ENCODE results near the gene AGER. TPM values are rescaled to one million over a fixed set of nuclear protein-coding genes. Genes with fewer than 3 reads are reported as not detected.

AGER gene
- total RNA-seq, 4 donors from 2014 or later = 0.59 to 12.4 (median 2.5) TPM; not detected in 1

DNA sequence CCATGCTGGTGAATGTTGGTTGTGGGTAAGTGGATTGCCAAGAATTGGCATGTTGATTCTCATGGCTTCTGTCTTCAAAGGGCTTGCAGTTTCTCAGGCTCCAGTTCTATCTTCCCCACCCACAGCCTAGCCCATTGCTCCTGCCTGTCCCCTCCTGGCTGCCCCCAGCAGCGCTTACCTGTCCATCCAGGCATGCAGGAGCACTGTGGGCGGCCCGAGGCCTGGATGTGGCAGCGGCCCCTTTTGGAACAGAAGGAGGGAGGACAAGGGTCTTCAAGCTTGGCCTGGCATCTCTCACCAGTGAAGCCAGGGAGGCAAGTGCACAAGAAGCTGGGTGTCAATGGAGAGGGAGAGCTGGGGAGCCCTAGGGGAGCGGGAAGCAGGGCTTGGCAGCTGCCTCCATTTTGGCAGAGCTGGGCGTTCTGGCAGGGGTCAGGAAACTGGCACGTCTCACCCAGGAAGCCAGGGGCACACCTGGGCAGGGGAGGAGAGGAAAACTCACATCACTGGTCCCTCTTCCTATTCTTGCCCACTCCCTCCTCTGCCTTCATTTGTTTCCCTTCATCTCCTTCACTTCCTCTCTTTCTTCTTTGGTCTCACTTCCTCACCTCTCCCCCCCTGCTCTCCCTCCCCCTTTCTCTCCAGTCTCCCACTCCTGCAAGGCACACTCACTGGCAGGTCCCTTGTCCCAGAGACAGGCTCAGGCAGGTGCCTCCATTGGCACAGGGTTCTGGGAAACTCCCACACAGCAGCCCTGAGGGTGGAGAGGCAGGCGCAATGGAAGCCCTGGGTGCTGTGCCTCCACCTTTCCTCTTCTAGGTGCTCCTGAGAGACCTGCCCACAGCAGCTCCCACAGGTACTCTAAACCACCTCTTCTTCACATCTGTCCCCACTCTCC is 38.5 kb upstream of the AGER start:
- no peak for DNase-seq

DNA sequence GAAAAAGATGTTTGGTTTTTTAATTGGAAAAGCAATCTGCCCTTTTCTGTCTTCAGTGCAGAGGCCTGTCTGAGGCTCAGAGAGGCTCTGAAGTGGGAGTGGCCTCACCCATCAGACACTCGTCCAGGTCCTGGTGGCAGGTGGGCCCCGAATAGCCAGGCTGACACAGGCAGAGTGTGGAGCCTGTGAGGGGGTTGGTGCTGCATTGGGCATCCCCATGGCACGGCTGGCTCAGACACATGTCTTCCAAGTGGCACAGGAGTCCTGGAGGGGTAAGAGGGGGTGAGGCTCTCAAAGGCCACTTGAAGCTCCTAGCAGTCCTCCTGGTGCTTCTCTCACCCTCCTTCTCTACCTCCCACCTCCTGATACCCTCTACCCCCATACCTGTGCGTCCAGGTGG is 36.0 kb upstream of the AGER start:
- Histone ChIP-seq H3K27ac (no peak overlapping the region), H3K4me1 (no peaks in the 10 kb centered on the region), H3K9me3 (no peaks in the 10 kb centered on the region), H3K36me3 (no peaks in the 10 kb centered on the region), H3K4me3 (no peak overlapping the region), H3K27me3 (no peaks in the 10 kb centered on the region)
- intact Hi-C loops (cut with DNase I; ENCODE audit: low total_unique reads) = no loop called here
- DNase-seq = no peak
- no peak for TF ChIP-seq POLR2A (IDR thresholded peaks at IDR 0.05)
- TF ChIP-seq, protein P1, sequence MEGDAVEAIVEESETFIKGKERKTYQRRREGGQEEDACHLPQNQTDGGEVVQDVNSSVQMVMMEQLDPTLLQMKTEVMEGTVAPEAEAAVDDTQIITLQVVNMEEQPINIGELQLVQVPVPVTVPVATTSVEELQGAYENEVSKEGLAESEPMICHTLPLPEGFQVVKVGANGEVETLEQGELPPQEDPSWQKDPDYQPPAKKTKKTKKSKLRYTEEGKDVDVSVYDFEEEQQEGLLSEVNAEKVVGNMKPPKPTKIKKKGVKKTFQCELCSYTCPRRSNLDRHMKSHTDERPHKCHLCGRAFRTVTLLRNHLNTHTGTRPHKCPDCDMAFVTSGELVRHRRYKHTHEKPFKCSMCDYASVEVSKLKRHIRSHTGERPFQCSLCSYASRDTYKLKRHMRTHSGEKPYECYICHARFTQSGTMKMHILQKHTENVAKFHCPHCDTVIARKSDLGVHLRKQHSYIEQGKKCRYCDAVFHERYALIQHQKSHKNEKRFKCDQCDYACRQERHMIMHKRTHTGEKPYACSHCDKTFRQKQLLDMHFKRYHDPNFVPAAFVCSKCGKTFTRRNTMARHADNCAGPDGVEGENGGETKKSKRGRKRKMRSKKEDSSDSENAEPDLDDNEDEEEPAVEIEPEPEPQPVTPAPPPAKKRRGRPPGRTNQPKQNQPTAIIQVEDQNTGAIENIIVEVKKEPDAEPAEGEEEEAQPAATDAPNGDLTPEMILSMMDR (IDR thresholded peaks at IDR 0.05) = no peak

More for the DNA sequence above, 38.5 kb upstream of the AGER start:
- H3K4me1 ChIP-seq = no peaks in the 10 kb centered on the region
- TF ChIP-seq POLR2A (IDR thresholded peaks at IDR 0.05) = no peak
- TF ChIP-seq, protein P1 (IDR thresholded peaks at IDR 0.05) = no peak
- peak overlapping the region; percentile 31 to 47 for H3K27ac ChIP-seq
- H3K27me3 ChIP-seq = no peaks in the 10 kb centered on the region
- H3K9me3 ChIP-seq = no peaks in the 10 kb centered on the region
- H3K36me3 ChIP-seq = no peaks in the 10 kb centered on the region
- H3K4me3 ChIP-seq = no peak overlapping the region
- intact Hi-C loops (cut with DNase I; ENCODE audit: low total_unique reads) = no loop called here

DNA sequence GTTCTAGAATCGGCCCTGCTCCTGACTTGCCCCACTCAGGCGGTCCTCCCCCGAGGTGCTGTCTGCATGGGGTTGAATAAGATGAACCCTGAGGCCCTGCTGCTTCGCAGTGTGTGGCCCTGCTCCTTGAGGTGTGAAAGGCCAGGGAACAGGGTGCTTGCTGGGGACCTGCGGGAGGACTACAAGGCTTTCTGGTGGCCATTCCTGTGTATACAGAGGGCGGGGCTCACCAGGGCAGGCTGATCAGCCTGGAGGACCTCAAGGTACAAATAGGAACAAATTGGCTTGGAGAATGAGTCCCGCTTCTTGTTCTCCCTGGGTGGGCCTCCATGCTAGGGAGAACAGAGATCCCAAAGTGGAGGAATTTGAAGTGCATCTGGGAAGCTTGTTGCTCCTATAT is 34.1 kb upstream of the AGER start:
- H3K4me3 ChIP-seq = no peak overlapping the region
- no peaks in the 10 kb centered on the region for H3K4me1 ChIP-seq
- TF ChIP-seq, protein P1 (IDR thresholded peaks at IDR 0.05) = no peak
- no peak for TF ChIP-seq POLR2A (IDR thresholded peaks at IDR 0.05)
- no peaks in the 10 kb centered on the region for H3K27me3 ChIP-seq
- H3K27ac ChIP-seq = no peak overlapping the region
- no peaks in the 10 kb centered on the region for H3K36me3 ChIP-seq
- H3K9me3 ChIP-seq = no peaks in the 10 kb centered on the region
- intact Hi-C loops (cut with DNase I; ENCODE audit: low total_unique reads) = no loop called here
- no peak for DNase-seq

DNA sequence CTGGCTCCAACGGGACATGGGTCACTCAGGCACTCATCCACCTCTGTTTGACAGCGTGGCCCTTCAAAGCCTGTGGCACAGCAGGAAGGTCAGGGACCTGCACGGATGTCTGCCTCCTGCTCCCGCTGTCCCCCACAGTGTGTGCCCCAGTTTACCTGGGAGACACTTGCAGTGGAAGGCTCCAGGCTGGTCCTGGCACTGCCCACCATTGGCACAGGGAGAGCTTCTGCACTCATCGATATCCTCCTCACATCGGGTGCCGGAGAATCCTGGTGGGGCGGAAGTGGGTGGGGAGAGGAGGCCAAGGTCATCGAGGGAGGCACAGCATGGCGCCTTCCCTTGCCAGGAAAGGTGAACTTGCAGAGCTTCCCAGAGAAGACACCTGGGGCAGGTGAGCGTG is 32.9 kb upstream of the AGER start:
- intact Hi-C loops (cut with DNase I; ENCODE audit: low total_unique reads) = no loop called here
- no peak overlapping the region for H3K27ac ChIP-seq
- no peaks in the 10 kb centered on the region for H3K27me3 ChIP-seq
- no peaks in the 10 kb centered on the region for H3K9me3 ChIP-seq
- TF ChIP-seq, protein P1 (IDR thresholded peaks at IDR 0.05) = no peak
- TF ChIP-seq POLR2A (IDR thresholded peaks at IDR 0.05) = no peak
- H3K4me1 ChIP-seq = no peaks in the 10 kb centered on the region
- no peak overlapping the region for H3K4me3 ChIP-seq
- H3K36me3 ChIP-seq = no peaks in the 10 kb centered on the region
- no peak for DNase-seq

DNA sequence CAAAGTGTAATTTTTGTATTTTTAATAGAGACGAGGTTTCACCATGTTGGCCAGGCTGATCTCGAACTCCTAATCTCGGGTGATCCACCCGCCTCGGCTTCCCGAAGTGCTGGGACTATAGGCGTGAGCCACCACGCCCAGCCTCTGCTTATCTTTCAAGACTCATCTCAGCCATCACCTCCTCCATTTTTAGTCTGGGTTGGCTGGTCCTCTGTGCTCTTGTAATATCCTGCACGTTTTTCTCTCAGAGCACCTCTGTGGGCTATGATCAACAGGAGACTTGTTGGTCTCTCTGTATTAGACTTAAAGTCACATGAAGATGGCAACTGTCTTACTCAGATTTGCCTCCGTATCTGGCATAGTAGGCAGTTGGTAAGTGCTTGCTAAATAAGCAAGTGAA is 32.2 kb upstream of the AGER start:
- H3K36me3 ChIP-seq = no peaks in the 10 kb centered on the region
- no peak overlapping the region for H3K4me3 ChIP-seq
- H3K9me3 ChIP-seq = no peaks in the 10 kb centered on the region
- DNase-seq = no peak
- H3K4me1 ChIP-seq = no peaks in the 10 kb centered on the region
- intact Hi-C loops (cut with DNase I; ENCODE audit: low total_unique reads) = no loop called here
- TF ChIP-seq, protein P1 (IDR thresholded peaks at IDR 0.05) = no peak
- TF ChIP-seq POLR2A (IDR thresholded peaks at IDR 0.05) = no peak
- H3K27ac ChIP-seq = no peak overlapping the region
- H3K27me3 ChIP-seq = no peaks in the 10 kb centered on the region
